Activated CD4-positive, alpha-beta memory T cell treated with anti-CD3 and anti-CD28 coated beads for 36 hours (primary cell): ENCODE data around the gene MANF. TPM values are rescaled to one million over a fixed set of nuclear protein-coding genes. Genes with fewer than 3 reads are reported as not detected.

Source experiments
- CTCF ChIA-PET: fragments of 350-600 bp; sonication (Branson Sonifier 250); formaldehyde crosslinking; loops from one replicate; lab custom pipeline; 2021; ENCODE audit warnings: antibody characterized with exemption, inconsistent platforms; lab: Charles Lee
- POLR2A ChIA-PET: fragments of 350-600 bp; sonication (Branson Sonifier 250); formaldehyde crosslinking; loops from one replicate; lab custom pipeline; 2021; ENCODE audit warnings: antibody characterized with exemption; lab: Charles Lee
- DNase-seq: peaks from one replicate; pipeline ENCODE4 v3.0.0-alpha.2; 2020
- H3K27ac Mint-ChIP-seq: one replicate; pipeline ENCODE4 v1.8.0; 2021; ENCODE audit warnings: mixed read lengths
- H3K27me3 Mint-ChIP-seq: one replicate; pipeline ENCODE4 v1.8.0; 2021; ENCODE audit warnings: mixed read lengths
- H3K36me3 Mint-ChIP-seq: one replicate; pipeline ENCODE4 v1.8.0; 2021; ENCODE audit warnings: mixed read lengths
- H3K4me1 Mint-ChIP-seq: one replicate; pipeline ENCODE4 v1.8.0; 2021; ENCODE audit warnings: low read depth, mixed read lengths
- H3K4me3 Mint-ChIP-seq: one replicate; pipeline ENCODE4 v1.8.0; 2021; ENCODE audit warnings: mild to moderate bottlenecking, mixed read lengths
- H3K9me3 Mint-ChIP-seq: one replicate; pipeline ENCODE4 v1.8.0; 2021; ENCODE audit warnings: mixed read lengths
- intact Hi-C: fragments of 100-400 bp; cut with micrococcal nuclease; formaldehyde crosslinking; loops from one replicate; pipeline ENCODE4 v1.15.1; 2023
- total RNA-seq, 2 experiments: library from RNA; stranded (reverse); gene quantifications; one replicate each; pipeline ENCODE4 v1.2.3, GENCODE V29; 2021

Gene MANF
- total RNA-seq, 2 experiments from 2014 or later: 151 to 162 TPM

- POLR2A ChIA-PET: no interaction called here
Measured at GRCh38 chr3:51401735-51402134, 16.6 kb downstream of the MANF start.

DNA sequence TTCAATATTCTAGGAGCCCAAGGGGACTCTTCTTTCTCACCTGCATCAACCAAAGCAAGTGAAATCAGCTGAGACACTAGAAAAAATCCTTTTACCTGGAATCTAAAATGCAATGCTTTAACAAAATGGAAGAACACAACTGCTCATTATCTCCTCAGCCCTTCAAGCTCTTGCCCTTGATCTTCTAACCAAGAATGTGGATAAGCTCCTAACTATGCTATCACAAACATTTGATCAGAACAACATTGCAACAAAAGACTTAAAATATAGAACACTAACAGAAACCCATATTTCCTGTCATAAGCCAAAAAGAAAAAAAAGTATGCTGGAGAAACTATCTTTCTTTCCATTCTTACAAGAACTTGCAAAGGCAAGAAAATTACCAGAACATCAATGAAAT, 18.6 kb downstream of the MANF start:
- CTCF ChIA-PET: interaction anchor here (1.5 kb wide), 1 partner anchor 14 kb away, joined by 6 read pairs; no protein-coding TSS in a partner anchor
- Mint-ChIP-seq H3K36me3 (peaks cover 27% of the 10 kb centered on the region), H3K27me3 (no peaks in the 10 kb centered on the region), H3K27ac (peak overlapping the region; percentile 58), H3K4me1 (peaks cover 14% of the 10 kb centered on the region), H3K4me3 (no peak overlapping the region), H3K9me3 (no peaks in the 10 kb centered on the region)
- DNase-seq: no peak
- intact Hi-C loops: no loop called here
- POLR2A ChIA-PET: no interaction called here

More at GRCh38 chr3:51401735-51402134, 16.6 kb downstream of the MANF start:
- no peaks in the 10 kb centered on the region for H3K27me3 Mint-ChIP-seq
- H3K9me3 Mint-ChIP-seq: no peaks in the 10 kb centered on the region
- H3K27ac Mint-ChIP-seq: no peak overlapping the region
- CTCF ChIA-PET: interaction anchor here (1.6 kb wide), 1 partner anchor 33 kb away, joined by 5 read pairs; no protein-coding TSS in a partner anchor
- no peak overlapping the region for H3K4me3 Mint-ChIP-seq
- H3K4me1 Mint-ChIP-seq: peaks cover 12% of the 10 kb centered on the region
- intact Hi-C loops: no loop called here
- no peak for DNase-seq
- H3K36me3 Mint-ChIP-seq: peaks cover 25% of the 10 kb centered on the region

GRCh38 chr3:51408021-51408420, 22.9 kb downstream of the MANF start:
- no peak for DNase-seq
- CTCF ChIA-PET: interaction anchor here (0.8 to 2.1 kb wide), 4 partner anchors 16 to 92 kb away, joined by 3 to 10 read pairs (median 4); partner anchors contain the start of gene DCAF1
- Mint-ChIP-seq H3K4me3 (no peak overlapping the region), H3K36me3 (peaks cover 37% of the 10 kb centered on the region), H3K4me1 (peaks cover 17% of the 10 kb centered on the region), H3K27ac (no peak overlapping the region), H3K9me3 (no peaks in the 10 kb centered on the region), H3K27me3 (no peaks in the 10 kb centered on the region)
- intact Hi-C loops: no loop called here
- POLR2A ChIA-PET: interaction anchor here (1.3 kb wide), 1 partner anchor 15 kb away, joined by 3 read pairs; no protein-coding TSS in a partner anchor

- Mint-ChIP-seq H3K4me1 (peaks cover 17% of the 10 kb centered on the region), H3K27ac (no peak overlapping the region), H3K4me3 (no peak overlapping the region), H3K27me3 (no peaks in the 10 kb centered on the region), H3K9me3 (no peaks in the 10 kb centered on the region), H3K36me3 (peaks cover 40% of the 10 kb centered on the region)
- ChIA-PET CTCF (interaction anchor here (1.2 to 2.1 kb wide), 2 partner anchors 20 to 26 kb away, joined by 3 to 10 read pairs; no protein-coding TSS in a partner anchor), POLR2A (interaction anchor here (1.3 kb wide), 1 partner anchor 16 kb away, joined by 3 read pairs; no protein-coding TSS in a partner anchor)
- intact Hi-C loops: no loop called here
- no peak for DNase-seq
Measured at GRCh38 chr3:51408813-51409212, 23.7 kb downstream of the MANF start.

DNA sequence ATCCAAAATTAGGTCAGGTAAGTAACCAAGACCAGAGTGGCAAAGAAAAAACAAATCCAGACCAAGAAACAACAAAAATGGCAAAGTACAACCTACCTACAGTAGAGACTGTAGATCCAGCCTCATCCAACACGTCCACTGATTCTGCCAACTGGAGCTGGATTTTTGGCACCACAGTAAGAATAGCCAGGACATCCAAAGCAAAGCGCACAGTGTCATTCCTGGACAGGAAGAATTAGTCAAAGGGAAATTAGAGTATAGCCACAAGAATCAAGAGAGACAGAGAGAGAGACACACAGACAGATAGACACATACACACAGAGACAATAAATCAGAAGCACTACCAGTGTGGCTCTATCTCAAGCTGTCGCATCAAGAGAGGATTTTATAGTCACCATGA, 37.1 kb downstream of the MANF start:
- ChIA-PET CTCF (interaction anchor here (1.3 kb wide), 1 partner anchor 12 kb away, joined by 4 read pairs; no protein-coding TSS in a partner anchor), POLR2A (no interaction called here)
- Mint-ChIP-seq H3K27me3 (no peaks in the 10 kb centered on the region), H3K4me3 (no peak overlapping the region), H3K36me3 (peaks cover 24% of the 10 kb centered on the region), H3K27ac (no peak overlapping the region), H3K9me3 (no peaks in the 10 kb centered on the region), H3K4me1 (peaks cover 2% of the 10 kb centered on the region)
- intact Hi-C loops: no loop called here
- no peak for DNase-seq

GRCh38 chr3:51426921-51427320, 41.8 kb downstream of the MANF start:
- ChIA-PET CTCF (no interaction called here), POLR2A (no interaction called here)
- peaks cover 2% of the 10 kb centered on the region for H3K4me1 Mint-ChIP-seq
- DNase-seq: no peak
- H3K27ac Mint-ChIP-seq: no peak overlapping the region
- no peaks in the 10 kb centered on the region for H3K27me3 Mint-ChIP-seq
- intact Hi-C loops: no loop called here
- H3K4me3 Mint-ChIP-seq: no peak overlapping the region
- no peaks in the 10 kb centered on the region for H3K9me3 Mint-ChIP-seq
- peaks cover 27% of the 10 kb centered on the region for H3K36me3 Mint-ChIP-seq

DNA sequence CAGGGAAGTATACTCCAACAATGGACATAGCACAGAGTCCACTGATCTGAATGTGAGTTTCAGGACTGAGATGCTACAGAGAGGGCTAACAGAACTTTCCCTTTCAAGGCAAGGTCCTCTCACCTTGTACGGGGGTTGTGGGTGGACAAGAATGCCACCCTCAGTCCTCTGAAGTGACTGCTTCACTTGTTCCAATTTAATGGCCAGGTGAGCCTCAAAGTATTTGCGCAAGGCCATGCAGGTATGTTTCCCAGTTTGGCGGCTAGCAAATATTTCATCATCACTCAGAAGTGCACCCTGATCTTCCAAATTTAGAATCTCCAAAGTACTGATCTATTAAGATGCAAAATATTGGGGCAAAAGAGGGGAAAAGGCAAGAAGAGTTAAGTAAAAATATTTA, 44.0 kb downstream of the MANF start:
- Mint-ChIP-seq H3K4me1 (no peaks in the 10 kb centered on the region), H3K9me3 (no peaks in the 10 kb centered on the region), H3K27me3 (no peaks in the 10 kb centered on the region), H3K27ac (no peak overlapping the region), H3K36me3 (peaks cover 30% of the 10 kb centered on the region), H3K4me3 (no peak overlapping the region)
- intact Hi-C loops: no loop called here
- no peak for DNase-seq
- ChIA-PET POLR2A (no interaction called here), CTCF (no interaction called here)

DNA sequence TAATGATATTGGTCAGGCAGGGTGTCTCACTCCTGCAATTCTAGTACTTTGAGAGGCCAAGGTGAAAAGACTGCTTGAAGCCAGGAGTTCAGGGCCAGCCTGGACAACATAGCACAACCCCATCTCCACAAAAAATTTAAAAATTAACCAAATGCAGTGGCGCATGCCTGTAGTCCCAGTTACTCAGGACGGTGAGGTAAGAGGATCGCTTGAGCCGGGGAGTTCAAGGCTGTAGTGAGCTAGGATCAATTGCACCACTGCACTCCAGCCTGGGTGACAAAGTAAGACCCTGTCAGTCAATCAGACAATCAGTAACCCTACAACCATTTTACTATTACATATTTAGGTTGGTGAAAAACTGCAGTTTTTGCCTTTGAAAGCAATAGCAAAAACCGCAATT, 49.0 kb downstream of the MANF start:
- intact Hi-C loops: loop anchor here (1.0 kb wide), 2 partner anchors 45 to 49 kb away; partner anchors contain the start of gene MANF
- ChIA-PET POLR2A (no interaction called here), CTCF (interaction anchor here (0.6 to 2.6 kb wide), 27 partner anchors 9 to 1079 kb away, joined by 3 to 19 read pairs (median 4); no protein-coding TSS in a partner anchor)
- H3K36me3 Mint-ChIP-seq: peaks cover 26% of the 10 kb centered on the region
- H3K27ac Mint-ChIP-seq: no peak overlapping the region
- no peak for DNase-seq
- H3K9me3 Mint-ChIP-seq: no peaks in the 10 kb centered on the region
- no peak overlapping the region for H3K4me3 Mint-ChIP-seq
- H3K4me1 Mint-ChIP-seq: peaks cover 7% of the 10 kb centered on the region
- H3K27me3 Mint-ChIP-seq: no peaks in the 10 kb centered on the region

GRCh38 chr3:51434746-51435327, 49.7 kb downstream of the MANF start:
- Mint-ChIP-seq H3K27me3 (no peaks in the 10 kb centered on the region), H3K4me3 (no peak overlapping the region), H3K27ac (no peak overlapping the region), H3K9me3 (no peaks in the 10 kb centered on the region), H3K36me3 (peaks cover 22% of the 10 kb centered on the region), H3K4me1 (peaks cover 7% of the 10 kb centered on the region)
- intact Hi-C loops: loop anchor here (1.0 kb wide), 2 partner anchors 46 to 50 kb away; partner anchors contain the start of gene MANF
- peak; percentile 56 for DNase-seq
- CTCF ChIA-PET: interaction anchor here (0.6 to 2.6 kb wide), 30 partner anchors 8 to 1080 kb away, joined by 3 to 19 read pairs (median 3); no protein-coding TSS in a partner anchor
- POLR2A ChIA-PET: no interaction called here

- Mint-ChIP-seq H3K4me1 (peaks cover 13% of the 10 kb centered on the region), H3K9me3 (no peaks in the 10 kb centered on the region), H3K36me3 (peaks cover 28% of the 10 kb centered on the region), H3K27me3 (no peaks in the 10 kb centered on the region), H3K4me3 (no peak overlapping the region), H3K27ac (no peak overlapping the region)
- no peak for DNase-seq
- intact Hi-C loops: no loop called here
- ChIA-PET POLR2A (no interaction called here), CTCF (no interaction called here)
Measured at GRCh38 chr3:51436998-51437639, 52.0 kb downstream of the MANF start.
